SK-N-MC (cell line): ENCODE results near the gene LUC7L3.

Source experiments
- EZH2 ChIP-seq: fragments of 200-600 bp; sonication (generic); IDR thresholded peaks from one replicate; pipeline ENCODE4 v1.6.1; 2017; ENCODE audit warnings: antibody characterized with exemption
- POLR2AphosphoS5 ChIP-seq: IDR thresholded peaks from 2 replicates; pipeline ENCODE4 v1.6.1; 2012; ENCODE audit warnings: mild to moderate bottlenecking, low read depth, low read length, borderline replicate concordance

DNA sequence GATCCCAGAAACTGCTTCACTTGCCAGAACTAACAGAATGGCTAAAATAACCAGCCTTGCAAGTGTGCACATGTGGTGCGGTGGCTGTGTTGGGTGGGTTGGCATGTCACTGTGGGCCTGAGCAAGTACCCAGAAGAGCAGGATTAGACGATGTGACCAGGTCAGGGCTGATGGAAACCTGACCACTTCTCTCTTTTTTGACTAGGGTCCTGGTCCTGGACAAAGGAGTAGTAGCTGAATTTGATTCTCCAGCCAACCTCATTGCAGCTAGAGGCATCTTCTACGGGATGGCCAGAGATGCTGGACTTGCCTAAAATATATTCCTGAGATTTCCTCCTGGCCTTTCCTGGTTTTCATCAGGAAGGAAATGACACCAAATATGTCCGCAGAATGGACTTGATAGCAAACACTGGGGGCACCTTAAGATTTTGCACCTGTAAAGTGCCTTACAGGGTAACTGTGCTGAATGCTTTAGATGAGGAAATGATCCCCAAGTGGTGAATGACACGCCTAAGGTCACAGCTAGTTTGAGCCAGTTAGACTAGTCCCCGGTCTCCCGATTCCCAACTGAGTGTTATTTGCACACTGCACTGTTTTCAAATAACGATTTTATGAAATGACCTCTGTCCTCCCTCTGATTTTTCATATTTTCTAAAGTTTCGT lies 28.4 kb upstream of the LUC7L3 start:
- TF ChIP-seq POLR2AphosphoS5 (no peak), EZH2 (no peak)
